Mucosa of descending colon (tissue), 3 donors: Measurements from ENCODE around the gene OR2M5. TPM values are rescaled to one million over a fixed set of nuclear protein-coding genes. Genes with fewer than 3 reads are reported as not detected.

Source experiments
- ATAC-seq: fragments of 200-7000 bp; cut with Tn5 transposase; one replicate; pipeline ENCODE4 v1.9.1; 2020; ENCODE audit warnings: mild to moderate bottlenecking, moderate library complexity
- DNase-seq, 3 donors: peaks; one replicate each; pipeline ENCODE4 v3.0.0-alpha.2; 2020
- H3K36me3 ChIP-seq: fragments of 200-600 bp; one replicate; pipeline ENCODE4 v1.8.0; 2021; ENCODE audit warnings: low read depth, mild to moderate bottlenecking
- H3K4me1 ChIP-seq: fragments of 200-600 bp; one replicate; pipeline ENCODE4 v1.8.0; 2021; ENCODE audit warnings: low read depth, mild to moderate bottlenecking
- H3K4me3 ChIP-seq: fragments of 200-600 bp; one replicate; pipeline ENCODE4 v1.8.0; 2021; ENCODE audit warnings: mild to moderate bottlenecking
- H3K9me3 ChIP-seq: fragments of 200-600 bp; one replicate; pipeline ENCODE4 v1.8.0; 2021; ENCODE audit warnings: mild to moderate bottlenecking
- intact Hi-C, 2 donors: fragments of 100-400 bp; cut with DNase I in 1 of 2; cut with micrococcal nuclease in 1 of 2; formaldehyde crosslinking; loops; one replicate each; pipeline versions ENCODE4 v1.11.0 to v1.11.1; 2022; cut with DNase I, micrococcal nuclease
- total RNA-seq, 3 donors: library from RNA; stranded (reverse); fragmentation: NEBNext Ultra II Directional in 2 of 3; extraction: Animal tissue kit (Norgen Biotek cat#: 25700) in 2 of 3; gene quantifications; one replicate each; pipeline versions ENCODE4 v1.2.1 to v1.2.4, GENCODE V29; 2021 to 2023
- TF ChIP-seq, protein P1 (sequence below): fragments of 200-600 bp; IDR thresholded peaks from one replicate; pipeline ENCODE4 v1.8.0; 2022; ENCODE audit warnings: antibody characterized with exemption, mild to moderate bottlenecking
- donor health status: DM: no; HTN: no; CAD: no; lungs with moderate emphysema.
- donor health status: DM: no; HTN: no; CAD: no.
- donor health status: DM: no; HTN: yes; CAD: no.

The OR2M5 gene
- total RNA-seq, 3 donors from 2014 or later: not detected

DNA sequence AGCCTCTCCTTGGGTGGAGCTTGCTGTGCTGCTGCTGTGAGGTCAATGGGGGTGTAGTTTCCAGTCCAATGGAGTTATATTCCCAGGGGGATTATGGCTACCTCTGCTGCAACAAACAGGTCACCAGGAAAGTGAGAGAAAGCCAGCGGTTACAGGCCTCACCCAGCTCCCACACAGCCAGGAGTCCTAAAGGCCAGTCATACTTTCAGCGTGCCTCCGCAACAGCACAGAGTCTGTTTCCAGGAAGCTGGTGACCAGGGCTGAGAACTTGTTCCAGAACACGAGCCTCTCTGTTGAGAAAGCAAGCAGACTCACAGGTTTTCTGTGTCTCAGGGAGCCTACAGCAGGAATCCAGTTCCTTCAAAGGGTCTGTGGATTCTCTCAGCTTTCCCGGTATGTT, 17.3 kb upstream of the OR2M5 start:
- Histone ChIP-seq H3K36me3 (no peaks in the 10 kb centered on the region), H3K4me1 (no peaks in the 10 kb centered on the region), H3K4me3 (no peak overlapping the region), H3K9me3 (peaks cover 47% of the 10 kb centered on the region)
- intact Hi-C loops: no loop called here
- no peak for ATAC-seq
- TF ChIP-seq, protein P1, sequence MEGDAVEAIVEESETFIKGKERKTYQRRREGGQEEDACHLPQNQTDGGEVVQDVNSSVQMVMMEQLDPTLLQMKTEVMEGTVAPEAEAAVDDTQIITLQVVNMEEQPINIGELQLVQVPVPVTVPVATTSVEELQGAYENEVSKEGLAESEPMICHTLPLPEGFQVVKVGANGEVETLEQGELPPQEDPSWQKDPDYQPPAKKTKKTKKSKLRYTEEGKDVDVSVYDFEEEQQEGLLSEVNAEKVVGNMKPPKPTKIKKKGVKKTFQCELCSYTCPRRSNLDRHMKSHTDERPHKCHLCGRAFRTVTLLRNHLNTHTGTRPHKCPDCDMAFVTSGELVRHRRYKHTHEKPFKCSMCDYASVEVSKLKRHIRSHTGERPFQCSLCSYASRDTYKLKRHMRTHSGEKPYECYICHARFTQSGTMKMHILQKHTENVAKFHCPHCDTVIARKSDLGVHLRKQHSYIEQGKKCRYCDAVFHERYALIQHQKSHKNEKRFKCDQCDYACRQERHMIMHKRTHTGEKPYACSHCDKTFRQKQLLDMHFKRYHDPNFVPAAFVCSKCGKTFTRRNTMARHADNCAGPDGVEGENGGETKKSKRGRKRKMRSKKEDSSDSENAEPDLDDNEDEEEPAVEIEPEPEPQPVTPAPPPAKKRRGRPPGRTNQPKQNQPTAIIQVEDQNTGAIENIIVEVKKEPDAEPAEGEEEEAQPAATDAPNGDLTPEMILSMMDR: no peak
- DNase-seq: no peak

DNA sequence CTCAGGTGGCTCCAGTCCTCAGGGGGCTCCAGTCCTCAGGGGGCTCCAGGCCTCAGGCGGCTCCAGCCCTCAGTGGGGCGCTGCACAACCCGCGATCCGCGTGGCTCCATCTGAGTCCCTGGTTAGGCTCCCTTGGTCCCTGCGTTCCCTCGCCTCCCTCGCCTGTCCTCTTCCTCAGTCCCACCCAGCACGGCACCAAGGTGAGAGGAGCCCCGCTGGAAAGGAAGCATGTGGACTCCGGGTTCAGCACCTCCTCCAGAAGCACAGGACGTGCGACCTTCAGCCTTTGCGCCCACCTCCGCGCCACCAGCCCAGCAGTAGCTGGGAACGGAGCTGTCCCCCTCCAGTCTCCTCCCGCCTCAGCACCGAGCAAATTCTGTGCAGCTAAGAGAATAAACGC, 8.1 kb upstream of the OR2M5 start:
- TF ChIP-seq, protein P1: no peak
- no peak for ATAC-seq

DNA sequence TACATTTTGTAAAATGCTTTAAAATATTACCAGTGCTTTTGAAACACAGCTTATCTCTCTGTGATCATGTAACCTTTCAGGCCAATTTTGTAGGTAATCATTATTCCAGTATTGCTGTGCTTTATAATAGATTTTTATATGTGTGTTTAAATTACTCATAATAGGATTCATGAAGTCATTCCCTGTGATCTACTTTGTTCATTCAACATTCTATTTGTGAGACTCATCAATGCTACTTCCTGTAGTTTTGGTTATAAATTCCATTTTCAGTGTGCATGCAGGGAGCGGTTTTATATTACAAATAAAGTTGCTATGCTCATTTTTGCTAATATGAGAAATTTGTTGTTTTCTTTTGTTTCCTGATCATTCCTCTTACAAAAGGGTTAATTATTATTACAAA, 4.1 kb upstream of the OR2M5 start:
- intact Hi-C loops: no loop called here
- H3K4me1 ChIP-seq: no peaks in the 10 kb centered on the region
- no peak for DNase-seq
- TF ChIP-seq, protein P1: no peak
- peaks cover 35% of the 10 kb centered on the region for H3K9me3 ChIP-seq
- no peak overlapping the region for H3K4me3 ChIP-seq
- no peaks in the 10 kb centered on the region for H3K36me3 ChIP-seq
- no peak for ATAC-seq

More for the DNA sequence above, 8.1 kb upstream of the OR2M5 start:
- Histone ChIP-seq H3K36me3 (no peaks in the 10 kb centered on the region), H3K9me3 (peaks cover 30% of the 10 kb centered on the region), H3K4me3 (no peak overlapping the region), H3K4me1 (no peaks in the 10 kb centered on the region)
- DNase-seq: no peak
- intact Hi-C loops: no loop called here

DNA sequence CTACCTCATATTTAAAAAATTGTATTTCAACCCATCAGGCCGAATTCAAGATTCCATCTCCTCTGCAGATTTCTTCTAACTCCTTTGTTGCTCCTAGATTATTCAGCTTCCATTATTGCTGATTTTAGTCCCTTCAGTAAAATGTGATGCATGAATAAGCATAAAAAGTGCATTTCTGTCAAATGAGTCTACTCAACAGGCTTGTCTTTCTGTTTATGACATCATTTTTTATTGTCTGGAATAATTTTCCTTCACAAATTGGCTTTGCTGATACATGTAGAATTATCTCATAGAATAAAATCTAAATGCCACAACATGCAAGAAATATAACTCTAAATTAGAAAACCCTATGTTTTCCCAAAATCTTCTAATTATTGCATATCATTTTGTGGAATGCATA, 1.6 kb upstream of the OR2M5 start:
- no peaks in the 10 kb centered on the region for H3K36me3 ChIP-seq
- H3K9me3 ChIP-seq: peaks cover 49% of the 10 kb centered on the region
- TF ChIP-seq, protein P1: no peak
- intact Hi-C loops: no loop called here
- DNase-seq (no peak), ATAC-seq (no peak)
- H3K4me1 ChIP-seq: no peaks in the 10 kb centered on the region
- no peak overlapping the region for H3K4me3 ChIP-seq

DNA sequence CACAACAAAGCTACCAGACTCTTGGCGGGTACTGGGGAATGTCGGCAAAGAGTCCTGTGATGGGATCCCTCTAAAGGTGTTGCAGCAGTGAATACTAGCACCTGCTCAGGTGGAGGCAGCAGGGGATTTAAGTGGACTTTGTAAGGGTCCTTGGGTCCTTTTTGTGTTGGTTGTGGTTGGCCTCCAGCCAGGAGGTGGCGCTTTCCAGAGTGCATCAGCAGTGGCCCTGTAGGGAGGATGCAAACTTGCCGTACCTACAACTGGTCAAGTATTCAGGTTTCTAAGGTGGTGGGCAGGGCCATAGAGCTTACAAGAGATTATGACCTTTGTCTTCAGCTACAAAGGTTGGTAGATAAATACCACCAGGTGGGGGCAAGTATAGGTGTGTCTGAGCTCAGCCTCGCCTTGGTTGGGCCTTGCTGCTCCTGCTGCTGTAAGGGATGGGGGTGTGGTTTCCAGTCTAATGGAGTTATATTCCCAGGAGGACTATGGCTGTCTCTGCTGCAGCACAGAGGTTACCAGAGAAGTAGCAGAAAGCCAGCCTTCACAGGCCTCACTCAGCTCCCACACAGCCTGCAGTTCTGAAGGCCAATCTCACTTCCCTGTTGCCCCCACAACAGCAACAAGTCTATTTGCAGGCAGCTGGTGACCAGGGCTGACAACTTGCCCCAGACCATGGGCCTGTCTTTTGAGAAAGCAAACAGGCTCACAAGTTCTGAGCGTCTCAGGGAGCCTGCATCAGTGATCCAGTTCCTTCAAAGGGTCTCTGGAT, 7.3 kb downstream of the OR2M5 start:
- no peaks in the 10 kb centered on the region for H3K36me3 ChIP-seq
- ATAC-seq (no peak), DNase-seq (no peak)
- peaks cover 53% of the 10 kb centered on the region for H3K9me3 ChIP-seq
- H3K4me3 ChIP-seq: no peak overlapping the region
- intact Hi-C loops: no loop called here
- no peaks in the 10 kb centered on the region for H3K4me1 ChIP-seq
- TF ChIP-seq, protein P1: no peak

DNA sequence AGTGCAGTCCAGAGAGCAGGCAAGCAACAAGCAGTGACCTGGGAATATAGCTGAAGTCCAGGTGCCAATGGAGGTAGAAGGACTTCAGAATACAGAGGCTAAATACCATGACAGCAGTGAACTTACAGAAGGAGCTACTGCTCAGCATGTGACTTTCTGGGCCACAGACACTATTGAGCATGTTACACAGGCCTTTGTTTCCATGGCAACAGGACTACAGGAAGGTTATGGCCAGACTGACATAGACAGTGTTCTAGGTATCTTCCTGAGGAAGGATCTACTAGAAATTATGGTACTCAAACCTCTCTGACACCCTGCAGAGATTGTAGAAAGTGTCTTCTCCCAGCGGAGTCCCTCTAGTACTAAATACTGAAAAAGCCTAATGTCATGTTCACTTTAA, 11.0 kb downstream of the OR2M5 start:
- DNase-seq (no peak), ATAC-seq (no peak)
- Histone ChIP-seq H3K9me3 (peaks cover 45% of the 10 kb centered on the region), H3K4me3 (no peak overlapping the region), H3K4me1 (no peaks in the 10 kb centered on the region), H3K36me3 (no peaks in the 10 kb centered on the region)
- TF ChIP-seq, protein P1: no peak
- intact Hi-C loops: no loop called here
